OCI-LY7 (cell line): ENCODE measurements around the gene UNC13A. TPM values are rescaled to one million over a fixed set of nuclear protein-coding genes. Genes with fewer than 3 reads are reported as not detected.

Experiments
- BruUV-seq: library from RNA; stranded (reverse); fragments of 400-500 nt; replicated peaks from 2 replicates; lab custom pipeline; 2021; lab: Mats Ljungman, UMichigan
- CTCF ChIA-PET: fragments of 300-600 bp; sonication (Branson Sonifier 250); formaldehyde crosslinking; loops from one replicate; lab custom pipeline; 2022; ENCODE audit warnings: antibody characterized with exemption; ENCODE audit not compliant: unreplicated experiment; lab: Charles Lee
- POLR2A ChIA-PET: fragments of 300-600 bp; sonication (Branson Sonifier 250); formaldehyde crosslinking; loops from one replicate; lab custom pipeline; 2022; ENCODE audit warnings: antibody characterized with exemption; lab: Charles Lee
- DNase-seq: peaks from one replicate; pipeline ENCODE4 v3.0.0-alpha.2; 2015; ENCODE audit warnings: low spot score
- H2AFZ ChIP-seq: fragments of 200-600 bp; sonication (generic), shearing (Covaris generic); 2 replicates; pipeline ENCODE4 v1.6.1; 2014; ENCODE audit warnings: mild to moderate bottlenecking, antibody characterized with exemption, low read length, moderate library complexity
- H3K27ac ChIP-seq: fragments of 200-600 bp; sonication (generic); 2 replicates; pipeline ENCODE4 v1.5.1; 2014; ENCODE audit warnings: mixed run types, low read depth, mild to moderate bottlenecking, moderate library complexity, low read length, inconsistent platforms; ENCODE audit not compliant: poor library complexity, severe bottlenecking
- H3K36me3 ChIP-seq: fragments of 200-600 bp; sonication (generic); 2 replicates; pipeline ENCODE4 v1.6.1; 2014; ENCODE audit warnings: mild to moderate bottlenecking, antibody characterized with exemption, low read length, moderate library complexity, mixed read lengths; ENCODE audit not compliant: insufficient read depth
- H3K4me1 ChIP-seq: fragments of 200-600 bp; sonication (generic); 2 replicates; pipeline ENCODE4 v1.5.1; 2014; ENCODE audit warnings: mild to moderate bottlenecking, low read length; ENCODE audit not compliant: insufficient read depth, poor library complexity, severe bottlenecking
- H3K4me2 ChIP-seq: fragments of 200-600 bp; sonication (generic); 2 replicates; pipeline ENCODE4 v1.6.1; 2014; ENCODE audit warnings: mild to moderate bottlenecking, low read length
- H3K4me3 ChIP-seq: fragments of 200-600 bp; sonication (generic); 2 replicates; pipeline ENCODE4 v1.5.1; 2014; ENCODE audit warnings: mild to moderate bottlenecking, low read depth, low read length; ENCODE audit not compliant: poor library complexity, severe bottlenecking
- H3K79me2 ChIP-seq: fragments of 200-600 bp; sonication (generic); 2 replicates; pipeline ENCODE4 v1.6.1; 2016; ENCODE audit warnings: low read depth, mild to moderate bottlenecking, low read length, moderate library complexity, mixed read lengths; ENCODE audit not compliant: insufficient read depth
- H3K9me2 ChIP-seq: fragments of 200-600 bp; sonication (generic); 2 replicates; pipeline ENCODE4 v1.6.1; 2016; ENCODE audit warnings: mild to moderate bottlenecking, low read length, mixed read lengths; ENCODE audit not compliant: insufficient read depth
- H3K9me3 ChIP-seq: fragments of 200-600 bp; sonication (generic); 2 replicates; pipeline ENCODE4 v1.6.1; 2014; ENCODE audit warnings: mild to moderate bottlenecking, mixed run types, low read length, mixed read lengths
- H4K20me1 ChIP-seq: fragments of 200-600 bp; sonication (generic); 2 replicates; pipeline ENCODE4 v1.6.1; 2014; ENCODE audit warnings: mild to moderate bottlenecking, antibody characterized with exemption, low read length, moderate library complexity, mixed read lengths; ENCODE audit not compliant: insufficient read depth
- EZH2phosphoT487 ChIP-seq: fragments of 200-600 bp; sonication (generic); IDR thresholded peaks from 2 replicates; pipeline ENCODE4 v1.6.1; 2018; ENCODE audit warnings: low read depth, borderline replicate concordance, mild to moderate bottlenecking, mixed run types, antibody characterized with exemption, low read length, moderate library complexity, mixed read lengths
- intact Hi-C: fragments of 100-400 bp; cut with micrococcal nuclease; formaldehyde crosslinking; loops from one replicate; pipeline ENCODE4 v1.10.0; 2022; ENCODE audit not compliant: unreplicated experiment
- total RNA-seq, 2 experiments: library from RNA; depleted of rRNA in 1 of 2; stranded (reverse); fragments of >200 nt in 1 of 2; shearing (Covaris generic) in 1 of 2; gene quantifications; 2 replicates each; pipeline ENCODE4 v1.2.3, GENCODE V29; 2014 to 2022
- TF ChIP-seq, protein P1 (sequence below): fragments of 200-600 bp; sonication (generic); conservative IDR thresholded peaks from 2 replicates; pipeline ENCODE4 v1.5.1; 2014; ENCODE audit warnings: mild to moderate bottlenecking, antibody characterized with exemption, low read length, moderate library complexity, mixed read lengths

UNC13A gene
- total RNA-seq, 2 experiments from 2014 or later = 0.72 to 0.92 TPM

DNA sequence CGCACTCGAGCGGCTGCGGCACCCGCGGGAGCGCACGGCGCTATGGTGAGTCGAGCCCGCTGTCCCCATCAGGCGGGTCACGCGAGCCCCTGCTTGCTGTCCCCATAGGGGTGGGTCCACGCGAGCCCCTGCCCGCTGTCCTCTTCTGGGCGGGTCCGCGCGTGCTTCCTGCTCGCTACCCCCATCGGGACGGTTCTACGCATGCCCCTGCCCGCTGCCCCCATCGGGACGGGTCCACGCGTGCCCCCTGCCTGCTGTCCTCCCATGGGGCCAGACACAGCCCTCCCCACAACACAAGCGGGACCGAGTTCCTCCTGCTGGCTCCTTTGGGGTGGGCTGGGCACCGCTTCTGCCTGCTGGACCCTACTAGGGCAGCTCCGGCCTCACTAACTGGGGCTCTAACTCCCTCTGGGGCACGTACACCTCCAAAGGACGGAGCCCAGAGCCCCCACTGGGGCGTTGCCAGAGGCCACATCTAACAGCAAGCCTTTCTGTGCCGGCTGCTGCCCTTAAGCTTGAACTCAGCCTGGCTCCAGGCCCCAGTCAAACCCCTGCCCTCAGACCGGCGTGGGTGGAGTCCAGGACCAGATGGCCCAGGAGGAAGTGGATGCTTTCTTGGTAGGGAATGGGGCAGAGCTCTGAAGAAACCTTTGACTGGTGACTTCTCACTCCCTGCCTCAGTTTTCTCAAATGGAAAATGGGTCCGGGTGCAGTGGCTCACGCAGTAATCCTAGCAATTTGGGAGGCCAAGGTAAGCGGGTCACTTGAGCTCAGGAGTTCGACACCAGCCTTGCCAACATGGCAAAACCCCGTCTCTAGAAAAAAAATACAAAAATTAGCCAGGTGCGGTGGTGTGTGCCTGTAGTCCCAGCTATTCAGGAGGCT, 132.0 kb downstream of the UNC13A start:
- 0 out of 2 replicates have a peak, but pooled peaks cover 4% of the 10 kb centered on the region for H4K20me1 ChIP-seq
- H3K36me3 ChIP-seq = peaks cover 62% of the 10 kb centered on the region
- H3K9me2 ChIP-seq = no peaks in the 10 kb centered on the region
- TF ChIP-seq EZH2phosphoT487 = no peak
- TF ChIP-seq, protein P1, sequence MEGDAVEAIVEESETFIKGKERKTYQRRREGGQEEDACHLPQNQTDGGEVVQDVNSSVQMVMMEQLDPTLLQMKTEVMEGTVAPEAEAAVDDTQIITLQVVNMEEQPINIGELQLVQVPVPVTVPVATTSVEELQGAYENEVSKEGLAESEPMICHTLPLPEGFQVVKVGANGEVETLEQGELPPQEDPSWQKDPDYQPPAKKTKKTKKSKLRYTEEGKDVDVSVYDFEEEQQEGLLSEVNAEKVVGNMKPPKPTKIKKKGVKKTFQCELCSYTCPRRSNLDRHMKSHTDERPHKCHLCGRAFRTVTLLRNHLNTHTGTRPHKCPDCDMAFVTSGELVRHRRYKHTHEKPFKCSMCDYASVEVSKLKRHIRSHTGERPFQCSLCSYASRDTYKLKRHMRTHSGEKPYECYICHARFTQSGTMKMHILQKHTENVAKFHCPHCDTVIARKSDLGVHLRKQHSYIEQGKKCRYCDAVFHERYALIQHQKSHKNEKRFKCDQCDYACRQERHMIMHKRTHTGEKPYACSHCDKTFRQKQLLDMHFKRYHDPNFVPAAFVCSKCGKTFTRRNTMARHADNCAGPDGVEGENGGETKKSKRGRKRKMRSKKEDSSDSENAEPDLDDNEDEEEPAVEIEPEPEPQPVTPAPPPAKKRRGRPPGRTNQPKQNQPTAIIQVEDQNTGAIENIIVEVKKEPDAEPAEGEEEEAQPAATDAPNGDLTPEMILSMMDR = 0 out of 2 replicates have a peak, but pooled peaks have one; percentile 13
- peak overlapping the region; percentile 97 for H3K4me2 ChIP-seq
- peak overlapping the region; percentile 88 for H3K4me3 ChIP-seq
- ChIA-PET POLR2A (interaction anchor here (0.6 to 1.2 kb wide), 3 partner anchors 192 to 1411 kb away, joined by 3 to 7 read pairs (median 6); partner anchors contain the start of gene JAK3), CTCF (no interaction called here)
- H3K27ac ChIP-seq = peak overlapping the region; percentile 44
- intact Hi-C loops = loop anchor here (1.0 kb wide), 1 partner anchor 33 kb away; no protein-coding TSS in a partner anchor
- H3K79me2 ChIP-seq = peaks cover 20% of the 10 kb centered on the region
- no peaks in the 10 kb centered on the region for H3K9me3 ChIP-seq
- peak overlapping the region; percentile 40; the same call in 1 of the 2 replicates for H2AFZ ChIP-seq
- peaks cover 14% of the 10 kb centered on the region for H3K4me1 ChIP-seq
- no TSS peak for BruUV-seq
- peak; percentile 67 for DNase-seq

DNA sequence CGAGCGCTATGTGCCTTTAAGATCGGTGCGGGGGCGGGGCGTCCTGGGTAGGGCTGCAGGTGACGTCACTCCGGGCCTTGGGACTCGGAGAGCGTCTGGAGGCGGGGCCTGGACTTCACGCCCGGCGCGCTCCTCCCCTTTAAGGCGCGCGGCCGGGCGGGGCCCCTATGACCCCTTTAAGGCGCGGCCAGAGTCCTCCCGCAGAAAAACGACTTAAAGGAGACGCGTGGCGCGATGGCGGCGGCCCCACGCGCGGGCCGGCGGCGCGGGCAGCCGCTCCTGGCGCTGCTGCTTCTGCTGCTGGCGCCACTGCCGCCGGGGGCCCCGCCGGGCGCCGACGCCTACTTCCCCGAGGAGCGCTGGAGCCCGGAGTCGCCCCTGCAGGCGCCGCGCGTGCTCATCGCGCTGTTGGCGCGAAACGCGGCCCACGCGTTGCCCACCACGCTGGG, 132.7 kb downstream of the UNC13A start, which contains the start of gene COLGALT1:
COLGALT1 (plus strand) TSS at position 170 of the 449 bp plus-strand sequence; CDS start at position 235, 65 bp downstream.
- Histone ChIP-seq H3K4me3 (peak within 1 kb of the TSS; percentile 88), H2AFZ (peak within 1 kb of the TSS; percentile 87), H4K20me1 (0 out of 2 replicates have a peak, but pooled peaks cover 4% of the 10 kb centered on the region)

More for the DNA sequence above, 132.7 kb downstream of the UNC13A start, which contains the start of gene COLGALT1:
- Histone ChIP-seq H3K79me2 (peaks cover 20% of the 10 kb centered on the region), H3K4me2 (peak within 1 kb of the TSS; percentile 97), H3K9me3 (no peaks in the 10 kb centered on the region), H3K36me3 (peaks cover 57% of the 10 kb centered on the region), H3K9me2 (no peaks in the 10 kb centered on the region), H3K27ac (peak within 1 kb of the TSS; percentile 44), H3K4me1 (peaks cover 14% of the 10 kb centered on the region)
- ChIA-PET CTCF (interaction anchor here (0.6 kb wide), 1 partner anchor 50 kb away, joined by 5 read pairs; no protein-coding TSS in a partner anchor), POLR2A (interaction anchor here (0.7 kb wide), 1 partner anchor 25 kb away, joined by 4 read pairs; no protein-coding TSS in a partner anchor)
- TF ChIP-seq, protein P1 = no peak
- no peak for TF ChIP-seq EZH2phosphoT487
- no TSS peak for BruUV-seq
- intact Hi-C loops = loop anchor here (1.0 kb wide), 1 partner anchor 32 kb away; no protein-coding TSS in a partner anchor
- peak; percentile 100 for DNase-seq
